Effector CD8-positive, alpha-beta T cell (primary cell): ENCODE results near the gene LTA.
A peak's percentile ranks its signal among the peaks of the same experiment; 100 is the strongest.

ENCODE experiments used
- DNase-seq: peaks from one replicate; lab custom pipeline; 2025; lab: John Stamatoyannopoulos, UW

Gene LTA

GRCh38 chr6:31541658-31542521, 30.2 kb upstream of the LTA start, which contains the start of gene DDX39B:
Gene DDX39B (minus strand): TSS chr6:31542003. CDS start chr6:31540532, 1,471 bp downstream.
- DNase-seq: peak; percentile 88

- no peak for DNase-seq
Observed at GRCh38 chr6:31543639-31544038, 28.4 kb upstream of the LTA start.

- DNase-seq: no peak
Observed at GRCh38 chr6:31544676-31545075, 27.4 kb upstream of the LTA start.

- DNase-seq: no peak
Observed at GRCh38 chr6:31545291-31545690, 26.8 kb upstream of the LTA start.

GRCh38 chr6:31546339-31546957, 25.6 kb upstream of the LTA start, which contains the start of gene ATP6V1G2:
Gene ATP6V1G2 (minus strand): TSS chr6:31546608. CDS start chr6:31546559, 49 bp downstream.
- peak; percentile 76 for DNase-seq

- peak; percentile 80 for DNase-seq
Observed at GRCh38 chr6:31546958-31547726, 24.9 kb upstream of the LTA start, which contains the start of gene NFKBIL1. Gene NFKBIL1 (plus strand): TSS chr6:31547608. CDS start chr6:31547695, 87 bp downstream.

GRCh38 chr6:31547727-31548543, 24.2 kb upstream of the LTA start:
- no peak for DNase-seq

GRCh38 chr6:31548544-31548873, 23.6 kb upstream of the LTA start:
- DNase-seq: no peak

GRCh38 chr6:31551371-31551770, 20.7 kb upstream of the LTA start:
- peak; percentile 30 for DNase-seq

- no peak for DNase-seq
Observed at GRCh38 chr6:31556307-31556706, 15.8 kb upstream of the LTA start.

GRCh38 chr6:31557443-31558317, 14.4 kb upstream of the LTA start:
- DNase-seq: no peak

- DNase-seq: no peak
Observed at GRCh38 chr6:31558318-31558625, 13.8 kb upstream of the LTA start.

GRCh38 chr6:31558631-31559500, 13.2 kb upstream of the LTA start:
- DNase-seq: peak; percentile 21

GRCh38 chr6:31559606-31559957, 12.5 kb upstream of the LTA start:
- no peak for DNase-seq

GRCh38 chr6:31559958-31560696, 12.0 kb upstream of the LTA start:
- no peak for DNase-seq

GRCh38 chr6:31560697-31561058, 11.4 kb upstream of the LTA start:
- no peak for DNase-seq

- DNase-seq: no peak
Observed at GRCh38 chr6:31567531-31568370, 4.3 kb upstream of the LTA start.

- peak; percentile 34 for DNase-seq
Observed at GRCh38 chr6:31568537-31568961, 3.5 kb upstream of the LTA start.
